Renal cortical epithelial cell (primary cell): ENCODE measurements around the gene TRANK1. TPM values are rescaled to one million over a fixed set of nuclear protein-coding genes. Genes with fewer than 3 reads are reported as not detected.
"Not testable (repeated sequence)": the region's sequence is repeated elsewhere in the genome, so short reads cannot be mapped to it uniquely, and the experiment has no call there.

Experiments
- DNase-seq: peaks from one replicate; pipeline ENCODE4 v3.0.0-alpha.2; 2011; ENCODE audit warnings: low read depth
- total RNA-seq: library from RNA; depleted of rRNA; stranded (reverse); fragments of >200 nt; gene quantifications from 2 replicates; pipeline ENCODE4 v1.2.3, GENCODE V29; 2014

Gene TRANK1
- total RNA-seq, 1 donor from 2014 or later = 31.1 TPM

- DNase-seq = peak; percentile 63
Observed at GRCh38 chr3:36893137-36893557, 51.7 kb downstream of the TRANK1 start.

DNA sequence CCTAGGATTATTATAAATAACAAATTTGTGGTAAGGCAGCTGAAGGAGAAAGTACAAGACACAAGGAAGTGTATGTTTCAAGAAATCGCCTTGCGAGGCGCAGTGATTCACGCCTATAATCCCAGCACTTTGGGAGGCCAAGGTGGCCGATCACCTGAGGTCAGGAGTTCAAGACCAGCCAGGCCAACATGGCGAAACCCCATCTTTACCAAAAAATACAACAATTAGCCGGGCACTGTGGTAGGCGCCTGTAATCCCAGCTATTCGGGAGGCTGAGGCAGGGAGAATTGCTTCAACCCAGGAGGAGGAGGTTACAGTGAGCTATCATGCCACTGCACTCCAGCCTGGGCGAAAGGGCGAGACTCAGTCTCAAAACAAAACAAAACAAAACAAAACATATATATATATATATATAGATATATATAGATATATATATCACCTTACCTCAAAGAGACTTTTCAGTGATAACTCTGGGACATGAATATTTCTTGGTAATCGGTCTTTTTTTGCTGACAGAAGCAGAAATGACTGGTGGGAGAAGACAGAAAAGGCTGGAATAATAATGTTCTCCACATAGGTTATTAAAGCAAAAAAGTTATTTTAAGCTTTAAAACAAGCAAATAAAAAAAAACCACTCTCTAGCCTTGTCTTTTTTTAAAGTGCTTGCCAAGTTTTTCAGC, 52.3 kb downstream of the TRANK1 start:
- DNase-seq = no peak

DNA sequence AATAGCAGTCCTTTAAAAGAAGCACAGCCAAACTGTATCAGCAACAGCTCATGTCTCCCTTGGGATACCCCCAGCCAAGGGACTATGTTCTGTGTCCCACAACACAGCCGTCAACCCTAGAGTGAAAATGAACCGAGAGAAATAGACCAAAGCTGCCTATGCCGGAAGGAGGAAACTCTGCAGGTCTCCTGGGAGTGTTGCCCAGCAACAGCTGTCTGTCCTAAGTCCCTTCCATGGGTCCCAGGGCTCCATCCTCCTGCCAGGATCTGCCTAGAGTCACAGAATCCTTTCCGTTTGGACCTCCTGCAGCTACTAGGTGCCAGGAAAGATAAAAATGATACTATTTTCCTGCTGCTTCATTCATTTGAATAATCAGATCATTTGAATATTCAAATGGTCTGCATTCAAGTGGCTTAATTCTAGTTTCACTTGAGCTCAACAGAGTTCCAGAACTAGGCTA, 53.1 kb downstream of the TRANK1 start:
- no peak for DNase-seq

- not testable (repeated sequence) for DNase-seq
Observed at GRCh38 chr3:36891097-36891496, 53.8 kb downstream of the TRANK1 start.

DNA sequence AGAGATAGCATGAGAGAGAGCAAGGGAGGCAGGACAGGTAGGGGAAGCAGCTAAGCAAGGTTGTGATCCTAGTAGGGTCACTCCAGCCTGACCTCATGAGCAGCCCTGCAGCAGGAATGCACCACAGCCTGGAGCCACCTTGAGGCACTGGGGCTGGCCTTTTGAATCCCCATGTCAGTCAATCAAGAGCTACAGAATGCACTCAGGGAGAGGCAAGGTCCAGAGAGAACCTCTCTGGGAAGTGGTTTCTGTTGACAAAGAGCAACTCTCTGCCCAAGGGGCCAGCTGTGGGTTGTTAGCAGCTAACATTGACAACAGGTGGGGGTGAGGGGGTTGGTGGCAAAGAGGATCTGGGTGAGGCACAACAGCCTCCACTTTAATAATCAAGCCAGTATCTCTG, 54.6 kb downstream of the TRANK1 start:
- no peak for DNase-seq

DNA sequence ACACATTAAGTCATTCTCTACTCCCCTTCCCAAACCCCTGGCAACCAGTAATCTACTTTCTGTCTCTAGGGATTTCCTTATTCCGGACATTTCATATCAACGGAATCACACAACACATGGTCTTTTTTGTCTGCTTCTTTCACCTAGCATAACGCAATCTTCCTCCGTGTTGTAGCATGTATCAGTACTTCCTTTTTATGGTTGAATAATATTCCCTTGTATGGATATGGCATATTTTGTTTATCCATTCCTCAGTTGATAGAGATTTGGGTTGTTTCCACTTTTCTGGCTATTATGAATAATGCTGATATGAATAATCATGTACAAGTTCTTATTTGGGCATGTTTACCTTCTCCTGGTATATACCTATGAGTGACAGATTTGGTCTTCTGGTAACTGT, 63.1 kb downstream of the TRANK1 start:
- no peak for DNase-seq

GRCh38 chr3:36879842-36880241, 65.0 kb downstream of the TRANK1 start:
- DNase-seq = not testable (repeated sequence)

- DNase-seq = no peak
Observed at GRCh38 chr3:36877930-36878685, 66.7 kb downstream of the TRANK1 start.

- DNase-seq = no peak
Observed at GRCh38 chr3:36876181-36876936, 68.5 kb downstream of the TRANK1 start.

DNA sequence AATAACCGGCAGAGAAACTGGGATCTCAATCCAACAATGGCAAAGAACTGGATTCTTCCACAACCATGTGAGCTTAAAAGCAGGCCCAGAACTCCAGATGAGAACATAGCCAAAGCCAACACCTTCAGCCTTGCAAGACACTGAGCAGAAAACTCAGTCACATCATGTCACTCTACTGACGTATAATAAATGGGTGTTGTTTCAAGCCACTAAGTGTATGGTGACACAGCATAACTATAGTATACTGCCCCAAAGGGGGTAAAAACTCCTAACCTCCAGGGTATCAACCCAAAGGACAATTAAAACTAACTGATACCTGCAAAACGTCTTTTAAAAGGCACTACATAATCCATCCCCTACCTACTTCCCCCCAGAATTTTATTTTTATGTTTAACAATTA, 69.5 kb downstream of the TRANK1 start:
- DNase-seq = no peak

GRCh38 chr3:36874424-36874823, 70.4 kb downstream of the TRANK1 start:
- no peak for DNase-seq

- DNase-seq = no peak
Observed at GRCh38 chr3:36871379-36872126, 73.3 kb downstream of the TRANK1 start.

DNA sequence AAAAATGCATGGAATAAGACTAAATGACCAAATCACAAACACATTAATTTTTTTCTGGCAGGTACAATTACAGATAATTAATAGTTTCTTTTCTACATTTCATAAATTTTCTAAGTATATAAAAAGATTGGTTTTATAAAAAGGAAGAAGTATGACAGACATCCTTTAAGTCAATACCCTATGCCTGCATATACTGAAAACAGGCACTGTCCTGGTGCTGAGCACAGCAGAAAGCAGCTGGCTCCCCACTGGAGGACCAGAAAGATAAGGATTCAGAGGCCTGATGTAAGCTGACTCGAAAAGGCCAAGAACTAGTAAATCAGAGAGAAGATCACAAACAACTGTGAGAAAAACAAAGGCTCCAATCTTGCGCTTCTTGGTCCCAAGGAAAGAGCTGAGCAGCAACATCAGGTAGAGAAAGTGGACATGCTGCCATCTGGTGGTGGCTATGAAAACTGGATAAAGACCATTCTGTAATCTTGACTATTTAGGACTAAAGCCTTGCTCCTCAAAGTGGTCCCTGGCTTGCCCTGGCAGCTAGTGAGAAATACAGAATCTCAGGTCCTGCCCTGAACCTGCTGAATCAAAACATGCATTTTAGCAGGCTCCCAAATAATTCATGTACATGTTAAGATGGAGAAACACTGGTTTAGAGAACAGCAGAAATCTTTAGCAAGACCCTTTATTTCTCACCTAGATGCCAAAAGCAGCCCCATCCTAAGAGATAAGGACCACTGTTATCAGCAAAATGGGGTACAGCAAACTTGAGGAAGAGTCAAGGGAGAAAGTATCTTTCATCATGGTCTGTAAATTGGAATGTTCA, 76.0 kb downstream of the TRANK1 start:
- DNase-seq = peak; percentile 52

GRCh38 chr3:36867810-36868209, 77.0 kb downstream of the TRANK1 start:
- DNase-seq = peak; percentile 3

GRCh38 chr3:36866368-36866767, 78.5 kb downstream of the TRANK1 start:
- no peak for DNase-seq

GRCh38 chr3:36864180-36865053, 80.4 kb downstream of the TRANK1 start:
- no peak for DNase-seq

- no peak for DNase-seq
Observed at GRCh38 chr3:36862076-36862755, 82.6 kb downstream of the TRANK1 start.

GRCh38 chr3:36859494-36859893, 85.4 kb downstream of the TRANK1 start:
- no peak for DNase-seq

DNA sequence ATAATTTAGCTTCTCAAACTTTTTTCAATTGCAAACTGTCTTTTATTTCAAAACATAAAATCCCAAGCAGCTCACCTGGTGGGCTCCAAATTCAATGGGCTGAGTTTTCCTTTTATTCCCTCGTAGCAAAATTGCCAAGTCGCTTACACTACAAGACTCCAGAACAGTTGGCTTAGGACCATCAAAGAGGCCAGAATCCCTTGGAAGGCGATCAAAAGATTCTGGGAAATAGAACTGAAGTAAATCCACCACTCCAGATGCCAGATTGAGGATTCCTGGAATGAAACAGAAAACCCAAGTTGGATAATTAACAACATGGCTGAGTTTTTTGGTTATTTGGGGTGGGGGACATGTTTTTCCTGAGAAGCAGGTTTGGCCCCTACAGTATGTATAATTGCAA, 92.8 kb downstream of the TRANK1 start:
- no peak for DNase-seq
